ENCODE results near the gene SLC7A11.
A peak's percentile ranks its signal among the peaks of the same experiment; 100 is the strongest.

Gene SLC7A11

GRCh38 chr4:138161351-138161750 is 80.8 kb downstream of the SLC7A11 start:
- TF ChIP-seq CTCF (IDR thresholded peaks at IDR 0.05; ENCODE audit: low read depth, low read length) = no peak
- no peak overlapping the region for H3K4me3 ChIP-seq (replicated peaks in 1 of 2; ENCODE audit: low read depth in 2 of 2, low read length in 2 of 2)
- no peak for DNase-seq (ENCODE audit: low read depth in 2 of 2)

GRCh38 chr4:138158746-138159297 is 83.3 kb downstream of the SLC7A11 start:
- no peak overlapping the region for H3K4me3 ChIP-seq (replicated peaks in 1 of 2; ENCODE audit: low read depth in 2 of 2, low read length in 2 of 2)
- TF ChIP-seq CTCF (IDR thresholded peaks at IDR 0.05; ENCODE audit: low read depth, low read length) = no peak
- peak; percentile 53 to 76 for DNase-seq (ENCODE audit: low read depth in 2 of 2)

- TF ChIP-seq CTCF (IDR thresholded peaks at IDR 0.05; ENCODE audit: low read depth, low read length) = no peak
- no peak overlapping the region for H3K4me3 ChIP-seq (replicated peaks in 1 of 2; ENCODE audit: low read depth in 2 of 2, low read length in 2 of 2)
- no peak for DNase-seq (ENCODE audit: low read depth in 2 of 2)
Observed at GRCh38 chr4:138140879-138141278, 101.3 kb downstream of the SLC7A11 start.

GRCh38 chr4:138138774-138139173 is 103.4 kb downstream of the SLC7A11 start:
- no peak overlapping the region for H3K4me3 ChIP-seq (replicated peaks in 1 of 2; ENCODE audit: low read depth in 2 of 2, low read length in 2 of 2)
- TF ChIP-seq CTCF (IDR thresholded peaks at IDR 0.05; ENCODE audit: low read depth, low read length) = no peak
- no peak for DNase-seq (ENCODE audit: low read depth in 2 of 2)

- no peak for DNase-seq (ENCODE audit: low read depth in 2 of 2)
- H3K4me3 ChIP-seq (replicated peaks in 1 of 2; ENCODE audit: low read depth in 2 of 2, low read length in 2 of 2) = no peak overlapping the region
- TF ChIP-seq CTCF (IDR thresholded peaks at IDR 0.05; ENCODE audit: low read depth, low read length) = no peak
Observed at GRCh38 chr4:138135610-138136009, 106.5 kb downstream of the SLC7A11 start.

- no peak for DNase-seq (ENCODE audit: low read depth in 2 of 2)
- TF ChIP-seq CTCF (IDR thresholded peaks at IDR 0.05; ENCODE audit: low read depth, low read length) = no peak
- no peak overlapping the region for H3K4me3 ChIP-seq (replicated peaks in 1 of 2; ENCODE audit: low read depth in 2 of 2, low read length in 2 of 2)
Observed at GRCh38 chr4:138118270-138118669, 123.9 kb downstream of the SLC7A11 start.

GRCh38 chr4:138115053-138115452 is 127.1 kb downstream of the SLC7A11 start:
- TF ChIP-seq CTCF (IDR thresholded peaks at IDR 0.05; ENCODE audit: low read depth, low read length) = no peak
- no peak for DNase-seq (ENCODE audit: low read depth in 2 of 2)
- no peak overlapping the region for H3K4me3 ChIP-seq (replicated peaks in 1 of 2; ENCODE audit: low read depth in 2 of 2, low read length in 2 of 2)
